Uterus (tissue), 2 donors: ENCODE measurements around the gene LRRC4C.

ENCODE experiments used
- POLR2A ChIP-seq, 2 donors: fragments of 450-650 bp; IDR thresholded peaks; one replicate each; pipeline ENCODE4 v1.6.1; 2016; ENCODE audit warnings: antibody characterized with exemption in 2 of 2, mild to moderate bottlenecking in 1 of 2, moderate library complexity in 1 of 2
- TF ChIP-seq, protein P1 (sequence below), 4 experiments: fragments of 200-600 bp in 2 of 4; fragments of 450-650 bp in 2 of 4; sonication (generic) in 2 of 4; IDR thresholded peaks; one replicate each; pipeline ENCODE4 v1.5.1; 2016 to 2019; ENCODE audit warnings: antibody characterized with exemption in 4 of 4, mild to moderate bottlenecking in 2 of 4, moderate library complexity in 1 of 4

DNA sequence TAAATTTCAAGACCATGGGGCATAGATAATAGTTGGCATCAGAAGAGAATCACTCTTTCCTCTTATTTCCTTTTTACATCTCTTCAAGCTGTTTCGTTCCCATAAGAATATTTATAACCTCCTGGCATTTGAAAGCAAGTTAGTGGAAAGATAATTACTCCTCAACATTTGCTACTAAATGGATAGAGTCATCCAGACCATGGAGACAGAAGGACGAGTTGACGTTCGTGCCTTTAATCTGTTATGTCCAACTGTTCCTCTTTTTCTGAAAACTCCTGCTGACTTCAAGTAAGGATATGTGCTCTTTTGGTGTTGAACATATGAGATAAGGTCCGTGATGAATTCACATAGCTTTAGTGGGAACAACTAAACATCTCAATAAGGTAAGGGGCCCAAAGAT, 414.2 kb downstream of the LRRC4C start:
- TF ChIP-seq, protein P1, sequence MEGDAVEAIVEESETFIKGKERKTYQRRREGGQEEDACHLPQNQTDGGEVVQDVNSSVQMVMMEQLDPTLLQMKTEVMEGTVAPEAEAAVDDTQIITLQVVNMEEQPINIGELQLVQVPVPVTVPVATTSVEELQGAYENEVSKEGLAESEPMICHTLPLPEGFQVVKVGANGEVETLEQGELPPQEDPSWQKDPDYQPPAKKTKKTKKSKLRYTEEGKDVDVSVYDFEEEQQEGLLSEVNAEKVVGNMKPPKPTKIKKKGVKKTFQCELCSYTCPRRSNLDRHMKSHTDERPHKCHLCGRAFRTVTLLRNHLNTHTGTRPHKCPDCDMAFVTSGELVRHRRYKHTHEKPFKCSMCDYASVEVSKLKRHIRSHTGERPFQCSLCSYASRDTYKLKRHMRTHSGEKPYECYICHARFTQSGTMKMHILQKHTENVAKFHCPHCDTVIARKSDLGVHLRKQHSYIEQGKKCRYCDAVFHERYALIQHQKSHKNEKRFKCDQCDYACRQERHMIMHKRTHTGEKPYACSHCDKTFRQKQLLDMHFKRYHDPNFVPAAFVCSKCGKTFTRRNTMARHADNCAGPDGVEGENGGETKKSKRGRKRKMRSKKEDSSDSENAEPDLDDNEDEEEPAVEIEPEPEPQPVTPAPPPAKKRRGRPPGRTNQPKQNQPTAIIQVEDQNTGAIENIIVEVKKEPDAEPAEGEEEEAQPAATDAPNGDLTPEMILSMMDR (IDR thresholded peaks at IDR 0.05) = no peak
- no peak for TF ChIP-seq POLR2A (IDR thresholded peaks at IDR 0.05)
